SHP77 treated with DMSO at 0.1 percent for 48 hours (cell line): ENCODE data around the gene RASA4B.
"Not testable (repeated sequence)": the region's sequence is repeated elsewhere in the genome, so short reads cannot be mapped to it uniquely, and the experiment has no call there.

ENCODE experiments used
- DNase-seq: peaks from one replicate; lab custom pipeline; 2025; lab: John Stamatoyannopoulos, UW

Gene RASA4B

GRCh38 chr7:102517550-102518147 is at the start of gene RASA4B:
Gene RASA4B (minus strand): TSS chr7:102517777. CDS start chr7:102517710, 67 bp downstream.
- not testable (repeated sequence) for DNase-seq

- not testable (repeated sequence) for DNase-seq
Observed at GRCh38 chr7:102550808-102551422, 33.3 kb upstream of the RASA4B start, which contains the start of gene SPDYE2. Gene SPDYE2 (plus strand): TSS chr7:102551226. CDS start chr7:102553256, 2,030 bp downstream.

GRCh38 chr7:102546353-102546752 is 28.8 kb upstream of the RASA4B start:
- not testable (repeated sequence) for DNase-seq

GRCh38 chr7:102545288-102545687 is 27.7 kb upstream of the RASA4B start:
- DNase-seq, result not testable (repeated sequence)

- not testable (repeated sequence) for DNase-seq
Observed at GRCh38 chr7:102544372-102544771, 26.8 kb upstream of the RASA4B start.

- not testable (repeated sequence) for DNase-seq
Observed at GRCh38 chr7:102543596-102543995, 26.0 kb upstream of the RASA4B start, which contains the start of gene UPK3BL2. Gene UPK3BL2 (minus strand): TSS chr7:102543696. CDS start chr7:102543636, 60 bp downstream.

GRCh38 chr7:102542771-102543170 is 25.2 kb upstream of the RASA4B start:
- DNase-seq, result not testable (repeated sequence)

GRCh38 chr7:102542083-102542482 is 24.5 kb upstream of the RASA4B start:
- DNase-seq, result not testable (repeated sequence)

GRCh38 chr7:102540604-102541003 is 23.0 kb upstream of the RASA4B start:
- not testable (repeated sequence) for DNase-seq

GRCh38 chr7:102535062-102535615 is 17.6 kb upstream of the RASA4B start:
- DNase-seq, result not testable (repeated sequence)

GRCh38 chr7:102532127-102532526 is 14.6 kb upstream of the RASA4B start:
- DNase-seq, result not testable (repeated sequence)

- DNase-seq, result not testable (repeated sequence)
Observed at GRCh38 chr7:102531583-102531982, 14.0 kb upstream of the RASA4B start.

GRCh38 chr7:102527822-102528793 is 10.5 kb upstream of the RASA4B start:
- not testable (repeated sequence) for DNase-seq

- not testable (repeated sequence) for DNase-seq
Observed at GRCh38 chr7:102527182-102527581, 9.6 kb upstream of the RASA4B start.

- DNase-seq, result not testable (repeated sequence)
Observed at GRCh38 chr7:102524803-102525202, 7.2 kb upstream of the RASA4B start.

GRCh38 chr7:102520797-102521196 is 3.2 kb upstream of the RASA4B start:
- not testable (repeated sequence) for DNase-seq

- not testable (repeated sequence) for DNase-seq
Observed at GRCh38 chr7:102516951-102517350, 626 bp downstream of the RASA4B start.

- not testable (repeated sequence) for DNase-seq
Observed at GRCh38 chr7:102515889-102516288, 1.7 kb downstream of the RASA4B start.

- DNase-seq, result not testable (repeated sequence)
Observed at GRCh38 chr7:102514881-102515721, 2.5 kb downstream of the RASA4B start.

- not testable (repeated sequence) for DNase-seq
Observed at GRCh38 chr7:102512642-102513221, 4.8 kb downstream of the RASA4B start.
